Omental fat pad (tissue), 4 donors: ENCODE data around the gene SH2D1B. TPM values are rescaled to one million over a fixed set of nuclear protein-coding genes. Genes with fewer than 3 reads are reported as not detected.

Experiments
- ATAC-seq: fragments of 150-250 bp; one replicate; pipeline ENCODE4 v1.9.1; 2016; ENCODE audit warnings: mild to moderate bottlenecking, moderate library complexity; ENCODE audit not compliant: low FRiP score
- DNase-seq: peaks from one replicate; pipeline ENCODE4 v3.0.0-alpha.2; 2019; ENCODE audit warnings: low spot score
- CTCF ChIP-seq, 3 donors: fragments of 450-650 bp; IDR thresholded peaks; one replicate each; pipeline ENCODE4 v1.5.1; 2016 to 2017; ENCODE audit warnings: antibody characterized with exemption in 3 of 3, mild to moderate bottlenecking in 3 of 3, moderate library complexity in 2 of 3
- total RNA-seq, 4 donors: library from RNA; depleted of rRNA; stranded (reverse); fragments of >200 nt; gene quantifications; one replicate each; pipeline ENCODE4 v1.1.0, GENCODE V29; 2016

SH2D1B gene
- total RNA-seq, 4 donors from 2014 or later = 0.12 to 0.47 (median 0.25) TPM

- TF ChIP-seq CTCF (IDR thresholded peaks at IDR 0.05) = no peak
- ATAC-seq = no peak
- no peak for DNase-seq
Observed at GRCh38 chr1:162360874-162361260, 51.1 kb downstream of the SH2D1B start.

GRCh38 chr1:162360237-162360873 lies 51.6 kb downstream of the SH2D1B start:
- DNase-seq = no peak
- ATAC-seq = no peak
- no peak for TF ChIP-seq CTCF (IDR thresholded peaks at IDR 0.05)

GRCh38 chr1:162359523-162360236 lies 52.3 kb downstream of the SH2D1B start:
- no peak for DNase-seq
- ATAC-seq = no peak
- no peak for TF ChIP-seq CTCF (IDR thresholded peaks at IDR 0.05)

GRCh38 chr1:162358928-162359327 lies 53.0 kb downstream of the SH2D1B start:
- ATAC-seq (no peak), DNase-seq (no peak)

GRCh38 chr1:162357681-162358266 lies 54.2 kb downstream of the SH2D1B start:
- DNase-seq (no peak), ATAC-seq (no peak)
- no peak for TF ChIP-seq CTCF (IDR thresholded peaks at IDR 0.05)

More at GRCh38 chr1:162358928-162359327, 53.0 kb downstream of the SH2D1B start:
- TF ChIP-seq CTCF (IDR thresholded peaks at IDR 0.05) = no peak

GRCh38 chr1:162353702-162354101 lies 58.2 kb downstream of the SH2D1B start:
- TF ChIP-seq CTCF (IDR thresholded peaks at IDR 0.05) = no peak
- ATAC-seq = no peak

More at GRCh38 chr1:162353702-162354101, 58.2 kb downstream of the SH2D1B start:
- DNase-seq = no peak
